HG03175 (cell line): ENCODE measurements around the gene HDGF.
A peak's percentile ranks its signal among the peaks of the same experiment; 100 is the strongest.

Experiments
- ATAC-seq: cut with Tn5 transposase; IDR thresholded peaks from one replicate; pipeline ENCODE4 v1.9.1; 2021; ENCODE audit warnings: mild to moderate bottlenecking, moderate library complexity; ENCODE audit not compliant: unreplicated experiment

The HDGF gene

DNA sequence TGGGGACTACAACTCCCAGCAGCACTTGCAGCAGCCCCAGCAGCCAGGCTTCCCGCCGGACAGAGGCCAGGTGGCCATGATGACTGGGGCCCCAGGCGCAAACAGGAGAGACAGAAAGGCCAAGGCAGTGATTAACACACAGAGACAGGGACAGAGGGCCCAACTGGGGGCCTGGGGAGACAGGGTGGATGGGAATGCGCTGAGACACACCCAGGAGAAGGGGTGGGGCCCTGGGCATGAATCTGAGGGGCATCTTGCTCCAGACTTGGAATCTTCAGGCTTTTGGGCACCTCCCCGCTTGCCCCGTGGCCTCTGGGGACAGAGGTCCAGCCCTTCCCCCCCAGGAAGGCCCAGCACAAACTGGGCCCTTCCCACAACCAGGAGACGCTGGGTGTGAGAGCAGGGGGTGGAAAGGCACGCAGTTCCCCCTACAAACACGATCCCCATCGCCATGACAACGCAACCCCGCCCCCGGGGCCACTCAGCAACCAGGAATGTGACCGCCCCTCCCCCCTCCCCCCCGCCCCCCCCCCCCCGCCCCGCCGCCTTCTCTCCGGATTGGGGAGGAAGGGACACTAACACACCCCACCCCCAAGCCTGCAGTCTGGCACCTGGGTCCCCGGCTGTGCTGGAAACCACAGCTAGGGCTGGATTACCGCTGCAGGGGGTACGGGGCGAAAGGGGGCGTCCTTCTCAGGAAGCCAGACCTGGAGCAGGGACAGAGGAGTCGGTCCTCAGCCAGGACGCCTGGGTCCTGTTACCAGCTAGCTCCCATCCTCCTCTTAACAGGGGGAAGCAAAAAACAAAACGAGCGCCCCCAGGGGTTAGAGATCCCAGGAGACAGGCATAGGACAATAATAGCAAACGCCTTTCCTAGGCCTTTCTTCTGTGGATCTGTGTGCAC lies 4.5 kb downstream of the HDGF start:
- no peak for ATAC-seq

DNA sequence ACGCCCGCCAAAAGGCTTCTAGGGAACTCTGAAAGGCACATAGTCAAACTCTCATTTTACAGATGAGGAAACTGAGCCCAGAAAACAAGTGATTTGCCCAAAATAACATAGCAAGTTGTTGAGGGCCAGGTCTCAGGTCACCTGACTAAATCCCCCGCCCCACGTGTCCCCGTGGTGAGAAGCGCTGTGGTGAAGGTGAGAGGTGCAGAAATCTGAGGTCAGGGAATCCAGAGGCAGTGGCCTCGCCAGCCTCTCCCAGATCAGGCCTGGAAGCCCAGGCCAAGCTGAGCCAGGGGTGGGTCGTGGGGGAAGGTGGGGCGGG lies 5.1 kb downstream of the HDGF start:
- no peak for ATAC-seq

DNA sequence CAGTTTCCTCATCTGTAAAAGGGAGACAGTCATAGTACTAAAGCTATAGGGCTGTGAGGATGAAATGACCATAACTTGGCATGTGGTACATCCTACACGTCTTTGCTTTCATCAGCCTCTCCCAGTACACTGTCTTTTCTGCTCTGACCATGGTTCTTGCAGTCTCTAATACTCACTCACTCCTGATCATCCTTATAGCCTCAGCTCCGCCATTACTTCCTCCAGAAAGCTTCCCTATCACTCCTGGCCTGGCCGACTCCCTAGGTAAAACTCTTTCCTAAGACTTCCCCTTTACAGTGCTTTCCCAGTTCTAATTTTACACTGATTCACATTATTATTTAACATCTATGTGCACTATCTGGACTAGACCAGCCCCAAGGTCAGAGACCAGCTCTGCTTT lies 5.6 kb downstream of the HDGF start:
- no peak for ATAC-seq

GRCh38 chr1:156744786-156745419 lies 6.6 kb downstream of the HDGF start:
- no peak for ATAC-seq

DNA sequence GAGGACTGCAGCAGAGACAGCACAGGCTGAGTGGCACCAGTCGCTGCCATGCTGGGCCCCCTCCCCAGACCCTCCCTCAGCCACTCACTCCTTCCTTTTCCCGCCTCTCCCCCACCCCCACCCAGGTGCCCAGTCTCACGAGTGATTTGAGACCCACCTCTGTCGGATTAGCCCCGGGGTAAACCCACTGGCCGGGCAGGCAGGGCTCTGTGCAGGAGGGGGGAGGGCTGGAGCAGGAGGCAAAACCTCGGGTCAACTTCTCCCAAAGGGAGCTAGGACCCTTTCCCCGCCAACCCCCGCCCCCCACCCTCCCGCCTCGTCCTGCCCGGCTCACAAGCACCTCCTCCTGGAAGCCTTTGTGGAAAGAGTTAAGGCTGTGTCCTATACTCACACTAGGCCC lies 7.1 kb downstream of the HDGF start:
- no peak for ATAC-seq

- ATAC-seq = no peak
Observed at GRCh38 chr1:156743367-156744302, 7.8 kb downstream of the HDGF start.

DNA sequence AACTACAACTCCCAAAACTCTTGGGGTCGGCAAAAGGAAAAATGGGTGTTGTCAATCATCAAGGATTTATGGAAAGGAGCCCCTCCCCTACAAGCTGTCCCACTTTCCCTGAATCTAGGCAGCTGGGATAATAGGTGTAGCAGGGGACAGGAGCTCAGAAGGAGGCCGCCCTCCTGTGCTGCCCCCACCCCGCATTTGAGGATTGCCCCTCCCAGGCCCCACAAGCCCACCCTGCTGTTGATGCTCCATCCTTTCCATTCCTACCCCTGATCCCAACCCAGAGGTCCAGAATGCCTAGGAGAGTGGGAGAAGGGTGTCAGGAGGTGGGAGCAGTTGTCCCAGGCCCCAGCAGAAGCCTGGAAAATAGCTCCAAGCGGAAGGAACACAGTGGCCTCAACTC lies 8.7 kb downstream of the HDGF start:
- ATAC-seq = no peak

DNA sequence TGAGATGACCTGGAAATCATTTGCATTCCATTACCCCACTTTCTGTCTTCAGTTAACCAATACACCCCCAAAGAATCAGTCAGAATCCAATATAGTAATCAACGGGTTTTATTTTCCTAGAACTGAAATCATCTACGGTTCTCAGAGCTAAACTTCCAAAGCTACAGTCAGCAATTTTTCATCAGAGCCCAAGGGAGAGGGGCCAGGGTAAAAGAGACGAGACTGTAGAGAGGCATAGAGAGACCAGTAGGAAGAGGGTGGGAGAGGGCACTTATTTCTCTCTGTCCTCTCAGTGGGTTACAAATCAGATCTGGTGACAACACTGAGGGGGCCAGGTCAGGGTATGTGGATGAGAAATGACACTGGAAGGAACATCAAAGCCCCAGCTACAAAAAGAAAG lies 9.5 kb downstream of the HDGF start:
- no peak for ATAC-seq

DNA sequence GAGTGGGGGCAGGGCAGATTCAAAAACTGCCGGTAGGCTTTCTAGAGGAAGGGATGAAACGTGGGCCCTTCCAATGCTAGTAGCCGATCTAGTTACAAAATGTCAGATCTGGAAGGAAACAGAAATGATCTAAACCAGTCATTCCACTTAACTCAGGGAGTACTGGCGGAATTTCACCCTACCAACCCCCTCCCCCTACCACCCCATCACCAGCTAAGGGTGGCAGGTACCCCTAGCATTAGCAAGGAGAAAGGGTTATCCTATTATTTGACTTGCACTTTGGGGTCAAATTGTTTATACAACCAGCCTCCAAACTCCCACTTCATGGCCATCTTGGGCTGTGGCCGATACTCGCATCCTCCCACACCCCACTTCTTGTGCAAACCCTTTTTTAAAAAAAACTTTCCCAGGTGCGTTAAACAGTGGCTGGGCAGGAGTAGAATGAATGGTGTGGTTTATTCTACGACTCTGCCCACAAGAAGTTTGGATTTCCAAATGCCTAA lies 9.9 kb downstream of the HDGF start:
- no peak for ATAC-seq

GRCh38 chr1:156740741-156741480 lies 10.6 kb downstream of the HDGF start, which contains the start of gene MRPL24:
TSS of gene MRPL24 (minus strand) at chr1:156741088. CDS start at chr1:156738704, 2,384 bp downstream.
- ATAC-seq = peak; percentile 86

- no peak for ATAC-seq
Observed at GRCh38 chr1:156740237-156740740, 11.2 kb downstream of the HDGF start.

DNA sequence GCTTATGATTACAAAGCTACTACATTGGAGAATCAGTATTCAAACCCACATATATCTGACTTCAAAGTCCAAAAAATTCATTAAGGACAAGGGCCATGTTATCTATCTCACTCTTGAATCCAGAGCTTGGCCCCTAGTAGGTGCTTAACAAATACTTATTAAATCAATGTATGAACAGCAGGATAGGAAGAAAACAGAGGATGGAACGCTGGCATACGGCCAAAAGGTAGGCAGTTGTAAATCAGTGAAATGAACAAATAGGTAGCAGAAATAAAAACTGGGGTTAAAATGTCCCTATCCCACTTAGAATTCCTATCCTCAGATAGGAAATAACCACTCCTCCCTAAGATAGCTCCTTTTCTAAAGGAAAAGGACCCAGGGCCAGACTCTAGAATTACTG lies 12.6 kb downstream of the HDGF start:
- ATAC-seq = no peak

GRCh38 chr1:156738407-156738806 lies 13.1 kb downstream of the HDGF start:
- ATAC-seq = no peak

- no peak for ATAC-seq
Observed at GRCh38 chr1:156733989-156734584, 17.4 kb downstream of the HDGF start.

- peak; percentile 90 for ATAC-seq
Observed at GRCh38 chr1:156728599-156729462, 22.6 kb downstream of the HDGF start, which contains the start of gene ISG20L2. TSS of gene ISG20L2 (minus strand) at chr1:156728766. CDS start at chr1:156727652, 1,114 bp downstream.

DNA sequence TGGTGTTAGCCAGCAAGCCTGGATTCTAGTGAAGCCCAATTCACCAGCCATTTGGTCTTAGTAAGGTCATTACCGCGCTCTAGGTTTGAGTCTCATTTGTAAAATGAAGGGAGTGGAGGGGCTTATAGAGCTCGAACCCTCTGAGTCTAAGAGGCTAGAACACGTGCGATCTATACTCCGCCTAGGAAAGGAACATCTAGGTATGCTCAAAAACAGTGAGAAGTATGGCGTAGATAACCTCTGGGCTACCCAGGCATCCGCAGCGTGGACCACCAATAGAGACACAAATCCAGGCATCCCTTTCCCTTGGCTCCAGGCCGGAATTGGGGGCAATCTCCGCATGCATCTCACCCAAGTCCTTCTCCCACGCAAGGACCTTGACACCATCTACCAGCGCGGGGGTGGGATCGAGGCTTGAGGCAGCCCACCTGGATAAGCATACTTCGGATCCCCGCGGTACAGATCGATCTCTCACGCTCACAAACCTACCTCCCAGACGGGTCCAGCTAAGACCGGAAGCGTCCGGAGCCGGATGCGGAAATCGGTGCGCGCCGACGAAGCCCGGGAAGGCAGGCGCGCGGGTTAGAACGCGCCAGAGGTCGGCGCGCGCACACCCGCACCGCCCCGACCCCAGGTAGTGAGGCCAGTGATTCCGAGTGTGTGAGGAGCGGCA lies 23.4 kb downstream of the HDGF start, which contains the start of gene METTL25B:
METTL25B (plus strand) TSS at position 544 of the 673 bp plus-strand sequence. CDS start 636 bp downstream, outside the sequence.
- peak; percentile 62 for ATAC-seq

DNA sequence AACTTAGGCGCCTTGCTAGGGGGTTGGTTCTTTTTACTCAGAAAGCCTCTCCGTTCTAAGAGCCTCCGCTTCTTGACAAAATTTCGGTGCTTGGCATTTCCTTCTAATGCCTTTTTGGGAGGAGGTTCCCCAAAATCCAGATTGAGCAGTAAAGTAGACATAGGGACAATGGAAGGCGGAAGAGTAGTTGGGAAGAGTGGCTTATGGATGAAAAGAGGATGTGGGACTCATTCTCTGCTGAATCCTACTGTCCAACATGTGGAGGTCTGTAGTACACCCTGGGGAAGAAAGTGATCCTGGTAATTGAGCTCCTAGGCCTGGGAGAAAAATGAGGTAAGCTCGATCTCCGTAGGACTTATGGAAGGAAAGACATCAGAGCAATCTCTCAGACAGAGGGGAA lies 24.0 kb downstream of the HDGF start:
- ATAC-seq = no peak
